HG02759 (cell line): ENCODE data around the gene RPP21.

Source experiments
- ATAC-seq: cut with Tn5 transposase; IDR thresholded peaks from one replicate; pipeline ENCODE4 v1.9.1; 2021; ENCODE audit warnings: mild to moderate bottlenecking, moderate library complexity; ENCODE audit not compliant: unreplicated experiment

RPP21 gene

DNA sequence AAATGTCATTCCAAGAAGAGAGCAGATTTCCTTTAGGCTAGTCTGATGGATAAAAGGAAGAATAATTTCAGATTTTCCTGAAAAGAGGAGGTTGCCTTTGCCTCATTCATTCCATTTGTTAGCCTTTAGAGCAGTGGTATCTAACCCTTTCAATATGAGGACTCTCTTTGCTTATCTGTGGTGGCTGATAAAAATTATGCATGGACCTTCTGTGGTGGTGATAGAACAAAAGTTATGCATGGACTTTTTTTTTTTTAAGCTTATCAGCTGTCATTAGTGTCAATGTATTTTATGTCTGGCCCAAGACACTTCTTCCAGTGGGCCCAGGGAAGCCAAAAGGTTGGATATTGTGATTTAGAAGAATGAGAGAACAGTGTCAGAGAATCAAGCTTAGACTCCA lies 16.6 kb upstream of the RPP21 start:
- ATAC-seq = no peak

DNA sequence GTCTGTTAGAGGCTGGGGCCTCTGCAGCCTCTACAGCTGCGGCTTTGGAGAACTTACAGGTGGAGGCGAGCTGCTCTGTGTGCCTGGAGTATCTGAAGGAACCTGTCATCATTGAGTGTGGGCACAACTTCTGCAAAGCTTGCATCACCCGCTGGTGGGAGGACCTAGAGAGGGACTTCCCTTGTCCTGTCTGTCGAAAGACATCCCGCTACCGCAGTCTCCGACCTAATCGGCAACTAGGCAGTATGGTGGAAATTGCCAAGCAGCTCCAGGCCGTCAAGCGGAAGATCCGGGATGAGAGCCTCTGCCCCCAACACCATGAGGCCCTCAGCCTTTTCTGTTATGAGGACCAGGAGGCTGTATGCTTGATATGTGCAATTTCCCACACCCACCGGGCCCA lies 15.6 kb upstream of the RPP21 start:
- no peak for ATAC-seq

DNA sequence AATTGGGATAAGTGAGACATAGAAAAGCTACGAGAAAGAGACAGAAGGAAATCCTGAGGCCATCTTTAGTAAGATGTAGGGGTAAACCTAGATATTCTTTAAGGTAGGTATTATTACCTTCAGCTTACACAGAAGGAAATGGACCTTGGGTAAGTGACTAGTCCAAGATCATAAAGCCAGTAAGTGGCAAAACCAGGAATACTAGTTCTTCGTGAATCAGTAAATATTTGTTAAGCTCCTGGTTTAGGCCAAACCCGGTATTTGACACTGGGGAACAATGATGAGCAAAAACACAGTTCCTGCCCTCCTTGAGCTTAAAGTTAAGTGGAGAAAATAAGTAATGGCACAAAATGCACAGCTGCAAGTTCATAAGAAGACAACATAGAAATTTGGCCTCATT lies 13.0 kb upstream of the RPP21 start:
- ATAC-seq = no peak

DNA sequence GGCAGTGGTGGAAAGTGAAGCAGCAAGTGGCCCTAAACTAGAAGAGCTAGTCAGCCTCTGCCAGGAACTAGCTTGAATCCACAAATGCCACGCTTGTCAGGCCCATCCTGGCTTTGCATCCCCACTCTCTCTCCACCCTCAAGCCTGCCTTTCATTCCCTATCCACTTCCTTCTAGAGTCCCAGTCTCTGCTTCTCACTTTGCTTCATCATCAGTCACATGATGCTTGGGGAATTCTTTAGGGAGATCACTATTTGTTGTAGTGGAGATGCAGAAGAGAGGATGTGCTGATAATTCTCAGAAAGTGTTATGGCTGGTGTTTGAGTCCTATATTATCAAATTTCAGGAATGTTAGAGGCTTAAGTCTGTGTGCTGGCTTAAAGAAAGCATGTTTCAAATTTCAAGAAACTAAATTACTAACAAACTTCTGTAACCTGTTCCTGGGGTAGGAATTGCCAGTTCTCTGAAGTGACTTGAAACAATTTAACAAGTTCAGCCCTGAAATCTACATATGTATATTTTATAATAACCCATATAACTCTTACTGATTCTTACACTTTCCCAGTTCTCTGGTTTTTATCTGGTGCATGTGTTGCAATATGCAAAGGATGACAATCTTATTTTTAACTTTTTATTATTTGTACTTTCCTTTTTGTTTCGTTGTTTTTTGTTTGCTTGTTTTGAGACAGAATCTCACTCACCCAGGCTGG lies 10.7 kb upstream of the RPP21 start:
- ATAC-seq = no peak

DNA sequence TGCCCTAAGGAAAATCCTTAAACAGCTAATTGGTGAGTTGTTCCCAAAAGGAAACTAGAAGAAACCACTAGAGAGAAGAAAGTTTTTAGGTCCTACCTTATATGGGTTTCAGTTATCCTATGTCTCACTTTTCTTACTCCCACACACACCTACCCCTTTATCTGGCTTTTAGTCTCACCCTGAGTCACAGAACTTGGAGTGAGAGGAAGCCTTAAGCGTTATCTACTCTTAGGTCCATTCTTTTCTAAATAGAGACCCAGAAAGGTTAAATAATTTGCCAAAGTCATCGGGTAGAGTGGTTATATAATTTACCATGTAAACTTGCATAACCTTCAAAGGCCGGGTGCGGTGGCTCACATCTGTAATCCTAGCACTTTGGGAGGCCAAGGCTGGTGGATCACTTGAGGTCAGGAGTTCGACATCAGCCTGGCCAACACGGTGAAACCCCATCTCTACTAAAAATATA lies 4.3 kb upstream of the RPP21 start:
- no peak for ATAC-seq

DNA sequence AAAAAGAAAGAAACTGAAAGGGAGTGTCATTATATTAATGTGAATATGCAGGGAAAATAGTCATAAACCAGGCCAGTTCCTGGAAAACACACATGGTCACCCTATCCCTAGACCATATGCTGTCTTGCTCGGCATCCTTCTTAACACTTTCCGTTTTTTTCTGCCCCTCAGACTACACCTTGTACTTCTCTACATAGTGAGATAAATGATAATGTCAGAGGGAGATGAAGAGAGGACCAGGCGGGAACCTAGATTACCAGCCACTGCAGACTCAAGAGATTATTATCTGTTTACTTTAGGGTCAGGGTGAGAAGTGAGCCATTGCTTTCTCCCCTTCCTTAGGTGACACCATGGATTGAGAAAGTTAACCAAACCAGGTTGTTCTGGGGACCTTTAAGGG lies 3.7 kb upstream of the RPP21 start:
- no peak for ATAC-seq

DNA sequence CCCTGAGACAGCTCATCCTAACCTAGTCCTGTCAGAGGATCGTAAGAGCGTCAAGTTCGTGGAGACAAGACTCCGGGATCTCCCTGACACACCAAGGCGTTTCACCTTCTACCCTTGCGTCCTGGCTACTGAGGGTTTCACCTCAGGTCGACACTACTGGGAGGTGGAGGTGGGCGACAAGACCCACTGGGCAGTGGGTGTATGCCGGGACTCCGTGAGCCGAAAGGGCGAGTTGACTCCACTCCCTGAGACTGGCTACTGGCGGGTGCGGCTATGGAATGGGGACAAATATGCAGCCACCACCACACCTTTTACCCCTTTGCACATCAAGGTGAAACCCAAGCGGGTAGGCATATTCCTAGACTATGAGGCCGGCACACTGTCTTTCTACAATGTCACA lies 3.2 kb upstream of the RPP21 start:
- ATAC-seq = no peak

DNA sequence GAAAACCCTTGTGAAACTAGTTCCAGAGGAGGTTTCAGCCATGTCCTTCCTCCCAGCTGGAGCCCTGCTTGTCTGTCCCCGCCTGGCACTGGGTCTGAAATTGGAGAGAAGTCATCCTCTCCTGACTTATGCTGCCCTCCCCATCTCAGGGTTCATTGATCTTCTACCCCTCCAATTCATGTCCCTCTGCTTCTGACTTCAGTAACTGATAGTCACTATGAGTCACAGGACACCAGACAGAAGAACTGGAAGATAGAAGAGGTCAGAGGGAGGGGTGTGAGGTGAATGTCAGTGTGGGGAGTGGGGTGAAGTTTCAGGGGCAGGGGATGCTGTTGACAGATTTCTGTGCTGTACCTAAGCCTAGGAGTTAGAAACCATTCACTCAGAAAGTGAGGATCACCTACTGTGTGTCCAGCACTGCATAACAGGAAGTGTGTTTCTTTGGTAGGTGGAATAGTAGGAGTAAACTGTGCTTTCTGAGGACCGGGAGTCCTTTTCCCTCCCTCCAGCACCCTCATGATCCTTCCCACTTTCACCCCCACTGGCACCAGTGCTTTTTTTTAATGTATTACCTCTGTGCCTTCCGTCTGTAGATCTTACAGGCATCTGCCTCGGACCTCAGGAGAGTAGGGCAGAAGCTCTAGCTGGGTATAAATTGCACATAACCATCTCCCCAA lies 627 bp upstream of the RPP21 start:
- ATAC-seq = no peak

DNA sequence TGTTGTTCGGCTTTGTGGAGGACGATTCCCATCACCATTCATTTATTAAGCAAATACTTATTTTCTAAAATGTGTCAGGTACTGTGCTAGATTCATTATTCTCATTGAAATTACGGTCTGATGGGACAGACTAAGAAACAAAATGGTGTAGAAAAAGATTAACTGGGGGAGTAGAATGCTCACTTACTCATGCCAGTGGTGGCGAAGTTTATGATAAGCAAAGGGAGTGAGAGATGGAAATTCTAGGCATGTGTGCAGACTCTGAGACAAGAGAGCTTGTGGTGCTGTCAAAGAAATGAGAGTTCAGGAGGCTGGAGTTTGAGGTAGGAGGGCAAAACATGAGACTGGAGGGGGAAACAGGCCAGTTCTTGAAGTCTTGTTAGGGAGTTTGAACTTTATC lies 896 bp downstream of the RPP21 start:
- ATAC-seq = no peak

DNA sequence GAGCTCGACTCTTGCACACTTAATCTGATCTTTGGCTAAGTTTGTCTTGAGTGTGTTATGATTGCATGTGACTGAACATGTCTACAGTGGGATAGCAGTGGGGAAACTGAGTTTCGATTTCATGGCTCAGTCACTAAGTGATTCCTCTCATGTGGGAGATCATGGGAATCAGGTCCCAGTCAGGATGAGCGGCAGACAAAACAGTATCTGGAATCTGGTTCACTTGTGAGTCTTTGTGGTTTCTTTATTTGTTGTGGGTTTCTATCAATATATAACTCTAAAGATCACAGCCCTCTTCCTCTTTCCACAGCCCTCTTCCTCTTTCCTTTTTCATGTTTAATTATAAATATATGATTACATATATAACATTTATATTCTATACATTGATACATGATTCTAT lies 4.0 kb downstream of the RPP21 start:
- no peak for ATAC-seq

DNA sequence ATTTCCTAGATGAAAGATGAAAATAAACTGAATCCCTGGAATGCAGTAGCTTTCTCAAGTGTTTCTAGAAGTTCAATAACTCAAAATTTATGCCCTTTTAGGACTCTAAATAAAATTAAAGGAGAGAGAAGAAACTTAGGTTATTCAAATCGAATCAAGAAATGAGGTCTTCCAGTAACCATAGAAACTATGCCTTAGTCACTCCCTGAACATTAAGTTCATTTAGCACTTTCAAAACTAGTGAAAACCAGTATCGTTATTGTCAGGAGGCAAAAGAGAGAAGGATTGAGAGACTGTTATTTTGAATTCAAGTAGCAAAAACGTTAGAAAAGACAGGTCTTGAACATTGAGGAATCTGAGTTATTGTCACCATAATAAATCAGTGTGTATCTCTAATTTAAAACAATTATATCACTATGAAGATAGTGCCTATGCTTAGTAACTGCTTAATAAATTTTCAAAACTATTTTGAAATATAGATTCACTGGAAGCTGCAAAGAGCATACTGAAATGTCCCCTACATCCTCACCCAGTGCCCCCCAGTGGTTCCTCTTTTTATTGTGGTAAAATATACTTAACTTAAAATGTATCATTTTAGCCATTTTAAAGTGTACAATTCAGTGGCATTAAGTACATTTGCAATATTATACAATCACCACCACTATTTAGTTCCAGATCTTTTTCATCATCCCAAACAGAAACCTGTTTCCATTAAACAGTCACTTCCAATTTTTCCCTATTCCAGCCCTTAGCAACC lies 4.6 kb downstream of the RPP21 start:
- ATAC-seq = no peak

DNA sequence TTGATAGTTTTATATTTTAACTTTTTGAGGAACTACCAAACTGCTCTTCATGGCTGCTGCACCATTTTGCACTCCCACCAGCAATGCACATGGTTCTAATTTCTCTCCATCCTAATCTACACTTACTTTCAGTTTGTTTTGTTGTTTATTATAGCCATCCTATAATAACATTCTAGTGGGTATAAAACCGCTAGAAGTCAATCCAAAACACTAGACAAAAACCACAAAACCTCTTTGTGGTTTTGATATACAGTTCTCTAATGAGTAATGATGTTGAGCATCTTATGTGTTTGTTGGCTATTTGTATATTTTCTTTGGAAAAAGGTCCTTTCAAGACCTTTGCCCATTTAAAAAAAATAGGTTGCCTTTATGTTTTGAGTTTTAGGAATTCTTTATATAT lies 5.6 kb downstream of the RPP21 start:
- ATAC-seq = no peak

DNA sequence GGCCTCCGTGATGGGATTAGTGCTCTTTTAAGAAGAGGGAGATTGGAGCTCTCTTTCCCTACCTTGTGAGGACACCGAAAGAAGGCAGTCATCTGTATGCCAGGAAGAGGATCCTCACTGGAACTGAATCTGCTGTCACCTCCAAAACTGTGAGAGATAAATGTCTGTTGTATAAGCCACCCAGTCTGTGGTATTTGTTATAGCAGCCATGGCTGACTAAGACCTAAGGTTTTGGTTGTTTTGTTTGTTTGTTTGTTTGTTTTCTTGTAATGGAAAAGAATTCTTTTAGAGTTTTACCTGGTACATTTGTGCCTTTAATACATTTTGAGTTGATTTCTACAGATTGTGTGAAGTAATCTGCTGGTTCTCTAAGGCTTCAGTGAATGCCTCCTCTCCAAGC lies 7.6 kb downstream of the RPP21 start:
- no peak for ATAC-seq

DNA sequence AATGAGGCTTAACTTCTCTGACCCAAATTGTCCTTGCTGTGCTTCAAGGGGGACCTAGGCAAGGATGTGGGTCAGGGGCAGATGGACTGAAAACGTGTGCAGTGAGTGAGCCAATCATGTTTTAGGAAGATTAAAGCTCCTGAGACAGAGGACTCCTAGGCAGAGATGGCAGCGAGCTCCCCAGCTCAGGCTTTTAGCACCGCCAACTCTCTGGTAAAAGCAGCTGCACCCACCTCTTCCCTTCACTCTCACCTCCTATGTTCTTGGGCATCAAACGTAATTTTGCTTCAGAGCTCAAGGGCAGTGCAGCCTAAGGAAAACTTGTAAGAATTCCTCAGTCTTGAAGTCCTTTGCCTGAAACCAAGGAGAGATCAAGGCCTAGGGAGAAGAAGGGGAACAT lies 10.3 kb downstream of the RPP21 start:
- ATAC-seq = no peak

DNA sequence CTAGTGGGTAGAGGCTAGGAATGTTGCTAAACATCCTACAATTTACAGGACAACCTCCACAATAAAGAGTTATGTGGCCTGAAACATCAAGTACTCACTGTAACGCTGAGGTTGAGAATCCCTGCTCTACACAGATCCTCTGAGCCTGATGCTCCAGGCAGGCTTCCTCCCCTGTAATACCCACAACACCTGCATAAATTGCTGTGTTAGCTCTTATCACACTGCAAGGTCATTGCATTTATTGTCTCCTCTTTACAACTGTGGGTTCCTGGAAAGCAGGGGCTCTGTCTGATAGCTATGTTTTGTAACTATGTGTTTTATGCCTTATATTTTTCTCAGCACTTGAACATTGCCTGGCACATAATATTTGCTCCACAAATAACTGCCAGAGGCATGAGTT lies 11.6 kb downstream of the RPP21 start:
- no peak for ATAC-seq

DNA sequence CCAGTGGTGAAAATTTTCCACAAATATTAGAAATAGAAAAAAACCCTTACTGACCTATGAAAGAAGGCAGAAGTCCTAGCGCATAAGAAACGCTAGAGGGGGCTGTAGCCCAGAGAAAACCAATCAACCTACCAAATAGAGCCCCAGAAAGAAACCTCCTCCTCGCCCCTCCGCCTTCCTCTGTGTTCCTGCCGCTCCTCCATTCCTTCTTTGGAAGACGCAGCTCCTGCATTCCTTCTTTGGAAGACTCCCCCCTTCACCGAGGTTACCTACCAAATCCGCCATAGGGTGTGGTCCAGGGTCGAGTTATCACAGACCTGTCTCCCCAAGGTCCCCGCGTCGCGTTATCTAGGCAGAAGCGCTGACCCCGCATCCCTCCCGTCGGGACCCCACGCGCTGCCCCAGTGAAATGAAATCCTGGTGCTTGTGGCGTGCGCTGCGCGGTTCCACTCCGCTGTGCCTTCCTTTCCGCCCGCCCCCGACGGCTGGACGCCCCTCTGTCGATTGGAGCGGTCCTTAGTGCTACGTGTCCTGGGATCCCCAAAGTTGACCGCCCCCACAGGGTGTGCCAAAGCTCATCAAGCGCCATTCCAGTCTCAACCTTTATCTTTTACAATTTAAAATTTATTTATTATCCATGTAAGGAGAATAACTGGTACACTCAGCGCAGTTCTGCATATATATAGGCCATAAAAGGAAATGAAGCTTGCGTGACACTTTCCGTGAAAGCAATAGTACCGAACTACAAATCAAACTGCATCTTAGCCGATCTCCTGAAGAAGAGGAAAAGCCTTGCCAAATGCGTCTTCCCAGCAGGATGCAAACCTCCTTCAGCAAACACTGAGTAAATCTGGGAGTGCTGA lies 13.0 kb downstream of the RPP21 start:
- ATAC-seq = peak; percentile 42

DNA sequence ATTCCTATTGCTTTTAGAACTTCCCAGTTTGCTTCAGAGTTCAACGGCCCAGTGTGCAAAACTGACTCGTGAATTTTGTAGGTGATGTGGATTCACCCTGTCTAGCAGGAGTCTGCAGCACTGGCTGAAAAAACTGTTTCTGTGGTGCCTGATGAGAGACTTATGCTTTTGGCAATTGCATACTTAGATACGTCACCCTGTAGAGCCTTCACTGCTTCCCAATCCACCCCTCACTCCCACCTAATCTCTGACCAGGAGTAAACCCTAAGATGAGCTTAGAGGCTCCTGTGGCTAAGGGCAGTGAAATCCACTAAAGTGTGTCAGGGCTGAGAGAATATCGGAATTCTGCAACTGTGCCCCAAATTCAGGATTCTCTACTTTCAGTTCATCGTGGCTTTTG lies 14.3 kb downstream of the RPP21 start:
- no peak for ATAC-seq

DNA sequence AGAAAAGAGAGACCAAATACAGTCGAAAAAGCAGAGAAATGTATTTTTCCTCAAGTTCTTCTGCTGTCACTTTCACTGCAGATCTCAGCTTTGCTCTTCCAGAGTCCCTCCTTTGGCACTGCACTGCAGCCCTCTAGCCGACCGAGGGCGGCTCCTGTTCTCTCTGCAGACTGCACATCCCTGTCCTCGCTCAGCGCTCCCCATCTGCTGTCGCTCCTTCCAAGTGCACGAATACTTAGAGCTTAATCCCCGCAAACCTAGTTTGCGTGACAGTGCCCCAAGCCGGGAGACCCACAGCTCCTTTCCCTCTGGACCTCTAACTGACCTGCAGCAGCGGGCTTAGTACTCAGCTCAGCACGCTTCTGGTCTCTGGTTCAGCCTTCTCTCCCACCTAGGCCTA lies 15.2 kb downstream of the RPP21 start:
- ATAC-seq = no peak

DNA sequence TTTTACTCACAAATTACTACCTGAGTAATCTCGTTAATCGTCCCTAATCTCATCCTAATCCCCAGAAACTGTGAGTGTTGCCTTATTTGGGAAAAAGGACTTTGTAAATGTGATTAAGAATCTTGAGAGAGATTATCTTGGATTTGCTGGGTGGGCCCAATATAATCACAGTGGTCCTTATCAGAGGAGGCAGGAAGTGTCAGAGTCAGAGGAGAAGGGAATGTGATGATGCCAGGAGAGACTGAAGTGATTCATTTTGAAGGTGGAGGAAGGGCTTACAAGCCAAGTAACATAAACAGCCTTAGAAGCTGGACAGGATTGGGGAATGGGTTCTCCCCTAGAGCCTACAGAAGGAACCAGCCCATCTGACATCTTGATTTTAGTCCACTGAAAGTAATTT lies 16.7 kb downstream of the RPP21 start:
- ATAC-seq = no peak

DNA sequence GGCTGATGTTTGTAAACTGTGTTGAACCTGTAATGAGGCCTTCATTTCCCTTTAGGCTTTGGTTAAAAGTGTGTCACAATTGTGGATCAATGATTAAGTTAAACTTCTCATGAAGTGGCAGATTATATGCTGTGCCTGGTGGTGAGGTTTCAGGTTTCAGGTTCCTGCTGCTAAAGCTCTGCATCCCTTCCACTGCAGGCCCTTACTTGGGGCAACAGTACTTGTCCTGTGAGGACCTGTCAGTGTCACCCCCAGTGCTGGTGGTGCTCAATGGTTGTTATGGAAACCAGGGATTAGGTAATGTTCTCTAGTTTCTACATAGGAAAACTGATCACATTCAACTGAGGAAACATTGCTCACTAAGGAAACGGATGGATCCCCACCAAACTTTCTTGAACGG lies 18.5 kb downstream of the RPP21 start:
- no peak for ATAC-seq

DNA sequence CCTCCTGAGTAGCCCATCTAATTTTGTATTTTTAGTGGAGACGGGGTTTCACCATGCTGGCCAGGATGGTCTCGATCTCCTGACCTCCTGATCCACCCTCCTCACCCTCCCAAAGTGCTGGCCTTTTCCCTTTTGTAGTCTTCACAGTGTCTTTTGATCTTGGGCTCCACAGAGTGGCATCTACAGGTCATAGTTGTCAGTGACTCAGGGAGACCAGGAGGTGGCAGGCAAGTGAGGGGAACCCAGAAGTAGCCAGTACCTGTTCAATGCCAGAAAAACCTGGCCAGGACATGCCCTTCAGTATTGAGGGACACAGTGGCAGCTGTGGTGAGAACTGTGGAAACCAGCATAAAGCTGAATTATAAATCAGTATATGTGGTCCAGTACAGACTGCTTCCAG lies 19.6 kb downstream of the RPP21 start:
- no peak for ATAC-seq
